H1 (cell line): ENCODE results near the gene IRF3. TPM values are rescaled to one million over a fixed set of nuclear protein-coding genes. Genes with fewer than 3 reads are reported as not detected.

Source experiments
- SAP30 ChIP-seq: fragments of 300-600 bp; sonication (generic); IDR thresholded peaks from 2 replicates; pipeline ENCODE4 v1.7.1; 2012; ENCODE audit warnings: low read length, moderate library complexity, mild to moderate bottlenecking, inconsistent platforms; ENCODE audit not compliant: insufficient read depth, insufficient replicate concordance
- polyA plus RNA-seq, 7 experiments: library from polyadenylated mRNA; depleted of rRNA in 3 of 7; stranded (reverse) in 5 of 7; unstranded in 2 of 7; fragments of >200 nt in 5 of 7; fragments of 200-250 nt in 2 of 7; gene quantifications; 1 replicate in 5 of 7; 2 replicates in 1 of 7; 4 replicates in 1 of 7; pipeline versions ENCODE4 v1.2.1 to v1.2.3, GENCODE V29; 2011 to 2013; ENCODE audit warnings: missing spikeins in 2 of 7, mixed read lengths in 2 of 7
- total RNA-seq: library from RNA; stranded (reverse); fragmentation: NEBNext Ultra II Directional; extraction: Animal tissue kit (Norgen Biotek cat#: 25700); gene quantifications from 2 replicates; pipeline ENCODE4 v1.2.1, GENCODE V29; 2021

The IRF3 gene
- total and polyA plus RNA-seq, 2 of the 8 experiments (the other 6 are each of a cell fraction or from before 2014, with no cell fraction given), result 103 to 114 TPM

- no peak for TF ChIP-seq SAP30
These were observed 3.9 kb upstream of the IRF3 start (continued) for GRCh38 chr19:49669516-49669915.
